Measurements from ENCODE around the gene NCAM1. TPM values are rescaled to one million over a fixed set of nuclear protein-coding genes. Genes with fewer than 3 reads are reported as not detected.
A peak's percentile ranks its signal among the peaks of the same experiment; 100 is the strongest.

NCAM1 gene
- total RNA-seq, 1 donor from 2014 or later = 1.2 TPM

GRCh38 chr11:113129261-113129992 is 168.2 kb downstream of the NCAM1 start:
- no peak for DNase-seq (ENCODE audit: low read depth in 2 of 2)

DNA sequence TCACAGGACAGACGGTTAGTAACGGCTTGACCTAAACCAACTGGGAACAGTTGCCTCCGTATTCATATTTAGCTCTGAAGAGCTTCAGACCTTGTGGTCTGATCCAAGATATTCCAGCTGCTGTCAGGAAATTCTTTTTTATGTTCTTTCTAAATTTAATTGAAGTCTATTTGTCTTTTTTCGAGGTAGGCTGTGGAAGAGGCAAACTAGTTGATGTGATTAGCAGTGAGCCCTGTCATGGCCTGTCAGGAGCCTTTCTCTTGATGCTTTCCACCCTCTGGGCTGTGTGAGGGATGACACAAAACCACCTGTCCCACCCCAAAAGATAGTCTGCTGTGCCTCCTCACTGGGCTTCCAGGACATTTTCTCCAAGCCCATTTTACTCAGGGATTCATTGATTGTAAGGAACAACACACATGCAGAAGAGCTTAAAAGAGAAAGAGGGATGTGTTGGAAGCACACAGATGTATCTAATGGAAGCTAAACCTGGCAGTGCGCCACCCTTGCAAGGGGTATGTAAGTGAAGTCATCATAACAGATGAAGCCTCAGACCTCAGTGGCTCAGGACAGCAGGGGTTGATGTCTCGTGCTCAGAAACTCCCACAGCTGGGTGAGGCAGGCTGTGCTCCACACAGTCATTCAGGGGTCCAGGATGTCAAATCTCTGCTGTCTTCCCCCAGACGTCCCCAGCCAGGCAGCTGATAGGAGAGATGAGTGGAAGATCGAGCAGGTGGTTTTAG is 170.0 kb downstream of the NCAM1 start:
- no peak for DNase-seq (ENCODE audit: low read depth in 2 of 2)

DNA sequence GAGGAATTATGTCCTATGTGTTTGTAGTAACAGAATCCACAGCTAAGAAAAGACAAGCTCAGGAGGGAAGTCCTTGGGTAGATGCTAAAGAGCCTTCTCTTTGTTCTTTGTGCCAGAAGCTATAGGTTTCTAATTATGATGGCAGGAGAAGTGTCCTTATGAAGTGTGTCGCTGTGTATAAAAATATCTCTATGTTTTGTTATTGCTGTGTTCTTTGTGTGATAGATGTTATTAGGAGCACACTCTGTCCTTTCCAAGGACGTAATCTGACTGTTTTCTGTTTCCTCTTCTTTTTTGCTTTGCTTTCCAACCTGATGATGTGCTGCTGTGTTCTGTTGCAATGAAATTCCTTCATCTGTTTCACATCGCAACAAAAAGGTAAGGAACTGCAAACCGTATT is 171.9 kb downstream of the NCAM1 start:
- no peak for DNase-seq (ENCODE audit: low read depth in 2 of 2)

DNA sequence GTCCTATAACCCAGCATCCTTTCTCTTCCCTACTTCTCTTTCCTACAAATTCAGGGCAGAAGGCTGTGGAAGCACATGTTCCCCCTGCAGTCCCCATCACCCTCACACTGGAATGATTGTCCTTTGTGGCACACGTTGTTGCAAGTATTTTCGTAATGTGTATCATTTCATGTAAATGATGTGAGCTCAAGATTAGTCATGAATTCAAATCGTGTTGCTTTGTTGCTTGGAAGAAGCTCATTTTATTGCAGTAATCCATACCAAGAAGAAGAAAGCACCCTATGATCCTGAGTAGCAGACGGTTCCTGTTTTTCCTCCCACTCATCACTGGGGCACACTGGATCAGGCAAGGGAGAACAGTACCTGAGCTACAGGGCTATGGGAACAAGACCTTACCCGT is 173.4 kb downstream of the NCAM1 start:
- no peak for DNase-seq (ENCODE audit: low read depth in 2 of 2)

GRCh38 chr11:113137713-113138529 is 176.7 kb downstream of the NCAM1 start:
- DNase-seq (ENCODE audit: low read depth in 2 of 2) = no peak

DNA sequence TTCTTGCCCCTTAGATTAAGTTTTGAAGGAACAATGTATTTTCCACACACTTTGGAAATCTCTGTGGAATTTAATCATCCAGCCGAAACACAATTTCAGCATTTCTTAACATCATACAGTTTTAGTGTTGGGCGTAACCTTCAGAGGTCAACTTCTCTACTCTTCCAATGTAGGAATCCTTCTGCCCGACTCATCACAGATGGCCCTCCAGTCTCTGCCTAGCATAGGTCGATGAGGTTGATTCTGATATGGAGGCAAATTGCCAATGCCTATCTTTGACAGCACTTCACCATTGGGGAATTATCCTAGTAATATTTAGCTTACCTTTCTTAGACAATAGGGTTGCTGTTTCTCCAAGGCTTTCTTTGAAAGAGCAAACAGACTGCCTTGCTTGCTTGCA is 177.5 kb downstream of the NCAM1 start:
- no peak for DNase-seq (ENCODE audit: low read depth in 2 of 2)

- DNase-seq (ENCODE audit: low read depth in 2 of 2) = no peak
Measured at GRCh38 chr11:113141010-113141409, 179.8 kb downstream of the NCAM1 start.

- no peak for DNase-seq (ENCODE audit: low read depth in 2 of 2)
Measured at GRCh38 chr11:113142508-113142907, 181.3 kb downstream of the NCAM1 start.

DNA sequence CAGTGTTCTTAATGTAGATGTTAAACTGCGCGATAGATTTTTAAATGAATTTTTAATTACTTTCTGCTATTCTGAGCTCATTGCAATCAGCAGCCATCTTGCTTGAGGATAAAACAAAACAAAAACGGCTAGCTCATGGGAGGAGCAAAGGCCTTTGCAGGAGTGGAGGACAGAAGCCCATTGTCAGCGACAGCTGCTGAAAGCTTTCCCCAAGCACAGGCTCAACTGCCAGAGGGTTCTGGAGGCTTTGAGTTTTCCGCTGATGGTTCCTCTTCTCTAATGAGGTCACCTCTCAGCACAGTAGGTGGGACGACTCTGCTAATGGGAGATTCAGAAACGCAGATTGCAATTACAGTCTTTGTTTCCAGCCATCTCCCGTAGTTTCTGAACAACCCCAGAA is 186.0 kb downstream of the NCAM1 start:
- DNase-seq (ENCODE audit: low read depth in 2 of 2) = no peak

- DNase-seq (ENCODE audit: low read depth in 2 of 2) = no peak
Measured at GRCh38 chr11:113148076-113148475, 186.9 kb downstream of the NCAM1 start.

DNA sequence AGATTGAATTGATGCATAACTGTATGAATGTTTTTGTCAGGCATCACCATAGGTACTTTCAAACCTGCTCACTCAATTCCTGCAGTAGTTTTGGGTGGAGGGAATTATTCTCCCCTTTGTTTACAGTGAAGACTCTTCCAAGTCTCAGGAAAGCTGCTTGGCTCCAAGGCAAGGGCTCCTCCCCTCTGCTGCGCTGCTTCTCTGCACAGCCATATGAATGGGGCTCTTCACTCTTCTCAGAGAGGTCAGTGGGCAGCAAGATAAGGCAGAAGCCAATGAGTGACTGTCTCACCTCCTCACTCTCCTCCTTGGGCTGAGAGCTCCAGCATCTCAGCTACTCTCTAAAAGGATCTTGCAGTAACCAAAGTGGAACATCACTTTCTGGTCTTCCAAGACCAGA is 187.4 kb downstream of the NCAM1 start:
- no peak for DNase-seq (ENCODE audit: low read depth in 2 of 2)

- DNase-seq (ENCODE audit: low read depth in 2 of 2) = peak in 1 of 2 donors; percentile 10
Measured at GRCh38 chr11:113151521-113151920, 190.3 kb downstream of the NCAM1 start.

GRCh38 chr11:113152500-113152899 is 191.3 kb downstream of the NCAM1 start:
- no peak for DNase-seq (ENCODE audit: low read depth in 2 of 2)

DNA sequence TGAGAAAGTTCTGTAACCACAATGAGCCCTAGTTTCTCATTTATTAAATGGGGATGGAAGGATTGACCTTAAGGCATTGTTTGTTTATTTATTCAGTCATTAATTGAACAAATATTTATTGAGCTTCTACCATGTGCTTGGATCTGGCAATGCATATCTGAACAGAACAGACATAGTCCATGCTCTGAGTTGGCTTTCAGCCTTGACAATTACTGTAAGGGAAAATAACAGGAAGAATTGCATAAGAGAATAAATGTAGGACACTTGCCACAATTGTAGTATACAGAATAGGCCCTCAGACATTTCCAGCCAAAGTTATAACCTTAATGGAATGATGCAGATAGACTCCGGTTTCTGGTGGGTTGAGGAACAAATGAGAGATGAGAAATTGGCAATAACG is 192.6 kb downstream of the NCAM1 start:
- DNase-seq (ENCODE audit: low read depth in 2 of 2) = peak in 1 of 2 donors; percentile 45

GRCh38 chr11:113159988-113160807 is 199.0 kb downstream of the NCAM1 start:
- peak in 1 of 2 donors; percentile 5 for DNase-seq (ENCODE audit: low read depth in 2 of 2)

- DNase-seq (ENCODE audit: low read depth in 2 of 2) = no peak
Measured at GRCh38 chr11:113160808-113161124, 199.5 kb downstream of the NCAM1 start.

DNA sequence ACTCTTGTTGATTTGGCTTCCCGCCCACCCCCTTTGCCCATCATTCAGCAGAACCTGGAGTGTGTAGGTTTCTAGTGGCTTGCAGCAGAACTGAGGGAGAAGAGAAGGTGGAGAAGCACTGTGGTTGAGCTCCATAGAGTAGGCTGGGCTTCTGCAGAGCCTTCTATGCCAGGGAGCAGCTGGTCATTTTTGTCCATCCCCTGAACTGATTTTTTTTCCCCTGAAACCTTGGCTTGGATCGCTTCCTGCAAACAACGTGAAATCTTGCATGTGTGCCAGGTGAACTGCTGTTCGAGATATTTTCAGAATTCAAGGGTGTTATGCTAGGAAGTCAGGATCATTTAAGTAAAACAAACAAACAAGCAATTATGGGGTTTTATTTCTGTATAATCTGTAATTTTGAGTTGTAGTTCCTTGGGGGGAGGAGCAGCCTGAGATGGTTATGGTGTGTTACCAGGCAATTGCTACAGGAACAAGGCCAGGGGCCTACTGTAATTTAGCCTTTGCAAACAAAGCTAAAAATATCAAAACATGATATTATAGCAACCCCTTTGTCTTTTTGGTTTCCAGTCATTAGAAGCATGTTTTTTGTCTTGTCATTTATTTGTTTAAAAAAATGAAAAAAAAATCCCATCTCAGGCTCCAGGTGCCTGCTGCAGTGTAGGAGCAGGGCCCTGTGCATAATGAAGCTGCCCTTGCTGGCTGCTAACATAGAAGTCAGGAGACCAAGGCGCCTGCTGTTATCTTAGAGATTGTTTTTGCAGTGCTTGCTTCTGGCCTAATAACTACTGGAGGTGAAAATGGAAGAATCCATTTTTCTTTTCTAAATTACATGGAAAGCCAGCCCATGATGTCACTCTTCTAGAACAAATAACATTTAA is 200.7 kb downstream of the NCAM1 start:
- peak in 1 of 2 donors; percentile 69 for DNase-seq (ENCODE audit: low read depth in 2 of 2)

DNA sequence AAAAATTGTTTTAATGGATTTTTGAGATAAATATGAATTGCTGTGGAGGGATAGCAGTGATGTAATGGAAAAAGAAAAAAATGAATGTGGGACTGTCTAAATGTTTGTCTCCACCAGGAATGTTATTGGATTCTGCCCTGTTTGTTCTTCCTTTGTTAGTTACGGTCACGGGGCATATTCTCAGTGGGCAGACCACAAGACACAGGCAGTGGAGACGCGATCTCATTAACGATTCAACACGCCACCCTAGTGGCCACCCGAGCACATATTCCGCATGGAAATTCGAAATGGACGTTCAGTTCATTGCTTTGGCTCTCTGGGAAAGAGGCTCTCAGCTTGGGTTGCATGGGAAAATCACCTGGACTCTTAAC is 201.4 kb downstream of the NCAM1 start:
- peak in 1 of 2 donors; percentile 85 for DNase-seq (ENCODE audit: low read depth in 2 of 2)

GRCh38 chr11:113163291-113164030 is 202.2 kb downstream of the NCAM1 start:
- no peak for DNase-seq (ENCODE audit: low read depth in 2 of 2)

DNA sequence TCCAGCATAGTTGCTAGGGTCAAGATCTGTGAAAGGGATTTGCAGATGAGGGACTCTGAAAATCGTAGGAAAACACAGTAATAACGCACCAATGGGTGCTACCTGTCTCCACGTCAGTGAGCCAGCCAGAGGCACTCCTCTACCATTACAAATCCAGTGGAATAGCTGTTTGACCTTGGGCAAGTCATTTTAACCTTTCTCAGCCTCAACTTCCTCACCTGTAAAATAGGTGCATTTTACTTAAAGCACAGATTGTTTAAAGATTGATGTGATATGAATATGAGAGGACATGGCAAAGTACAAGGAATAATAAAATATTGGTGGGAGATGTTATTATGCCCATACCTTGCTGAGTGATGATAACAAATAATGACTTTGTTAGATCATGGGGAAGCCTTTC is 205.1 kb downstream of the NCAM1 start:
- no peak for DNase-seq (ENCODE audit: low read depth in 2 of 2)

All from lung microvascular endothelial cell (primary cell).